Neuronal stem cell (in vitro differentiated cells): ENCODE results near the gene IL20RB.
A peak's percentile ranks its signal among the peaks of the same experiment; 100 is the strongest.

Source experiments
- DNase-seq: peaks from one replicate; pipeline ENCODE4 v3.0.0-alpha.2; 2013; ENCODE audit warnings: low spot score
- H2AFZ ChIP-seq: one replicate; pipeline ENCODE4 v1.6.1; 2013; ENCODE audit warnings: mild to moderate bottlenecking, low read length, inconsistent platforms
- H2AK5ac ChIP-seq: 2 replicates; pipeline ENCODE4 v1.6.1; 2013; ENCODE audit warnings: low read depth, mild to moderate bottlenecking, inconsistent platforms, low read length, moderate library complexity, mixed read lengths
- H2BK120ac ChIP-seq: 2 replicates; pipeline ENCODE4 v1.6.1; 2013; ENCODE audit warnings: low read depth, mild to moderate bottlenecking, inconsistent platforms, low read length, moderate library complexity, mixed read lengths
- H2BK12ac ChIP-seq: one replicate; pipeline ENCODE4 v1.6.1; 2013; ENCODE audit warnings: low read length, inconsistent platforms
- H2BK15ac ChIP-seq: 2 replicates; pipeline ENCODE4 v1.6.1; 2013; ENCODE audit warnings: mild to moderate bottlenecking, low read length, inconsistent platforms, mixed read lengths
- H2BK5ac ChIP-seq: one replicate; pipeline ENCODE4 v1.6.1; 2013; ENCODE audit warnings: inconsistent platforms, mild to moderate bottlenecking, low read length, moderate library complexity
- H3K14ac ChIP-seq: one replicate; pipeline ENCODE4 v1.6.1; 2013; ENCODE audit warnings: low read length, inconsistent platforms
- H3K18ac ChIP-seq: 2 replicates; pipeline ENCODE4 v1.6.1; 2013; ENCODE audit warnings: low read length, inconsistent platforms
- H3K23ac ChIP-seq: 2 replicates; pipeline ENCODE4 v1.6.1; 2013; ENCODE audit warnings: low read depth, mild to moderate bottlenecking, mixed read lengths, low read length, inconsistent platforms; ENCODE audit not compliant: poor library complexity
- H3K27ac ChIP-seq: replicated peaks from 3 replicates; pipeline ENCODE4 v1.5.1; 2013; ENCODE audit warnings: low read length, inconsistent platforms
- H3K27me3 ChIP-seq, 3 experiments: 2 replicates each; pipeline ENCODE4 v1.6.1; 2013; ENCODE audit warnings: low read length in 3 of 3, mild to moderate bottlenecking in 2 of 3, inconsistent platforms in 1 of 3, low read depth in 1 of 3, mixed read lengths in 1 of 3, moderate library complexity in 1 of 3; ENCODE audit not compliant: control insufficient read depth in 3 of 3, insufficient read depth in 3 of 3
- H3K36me3 ChIP-seq, 2 donors: replicated peaks in 1 of 2; 2 replicates each; pipeline ENCODE4 v1.6.1; 2013; ENCODE audit warnings: low read length in 2 of 2; ENCODE audit not compliant: control insufficient read depth in 2 of 2, insufficient read depth in 2 of 2
- H3K4ac ChIP-seq: 2 replicates; pipeline ENCODE4 v1.6.1; 2013; ENCODE audit warnings: inconsistent platforms, mild to moderate bottlenecking, low read length, moderate library complexity
- H3K4me1 ChIP-seq, 2 donors: 1 replicate in 1 of 2; 2 replicates in 1 of 2; pipeline ENCODE4 v1.6.1; 2013; ENCODE audit warnings: low read length in 2 of 2, low read depth in 1 of 2; ENCODE audit not compliant: control insufficient read depth in 2 of 2, insufficient read depth in 1 of 2
- H3K4me2 ChIP-seq: one replicate; pipeline ENCODE4 v1.6.1; 2013; ENCODE audit warnings: mild to moderate bottlenecking, low read length, inconsistent platforms; ENCODE audit not compliant: insufficient read depth, poor library complexity, severe bottlenecking
- H3K4me3 ChIP-seq, 2 donors: 2 replicates each; pipeline ENCODE4 v1.5.1; 2013; ENCODE audit warnings: low read length in 2 of 2, mild to moderate bottlenecking in 2 of 2, inconsistent platforms in 1 of 2, moderate library complexity in 1 of 2
- H3K79me1 ChIP-seq: one replicate; pipeline ENCODE4 v1.6.1; 2013; ENCODE audit warnings: low read depth, mild to moderate bottlenecking, inconsistent platforms, low read length, moderate library complexity
- H3K9ac ChIP-seq: one replicate; pipeline ENCODE4 v1.6.1; 2013; ENCODE audit warnings: mild to moderate bottlenecking, low read depth, low read length, inconsistent platforms; ENCODE audit not compliant: poor library complexity
- H3K9me3 ChIP-seq, 2 donors: replicated peaks in 1 of 2; 2 replicates each; pipeline versions ENCODE3 to v1.6.1; 2013; ENCODE audit warnings: low read length in 2 of 2, mild to moderate bottlenecking in 2 of 2, inconsistent platforms in 1 of 2, low read depth in 1 of 2, mixed read lengths in 1 of 2, moderate library complexity in 1 of 2; ENCODE audit not compliant: control insufficient read depth in 2 of 2, insufficient read depth in 1 of 2
- H4K8ac ChIP-seq: one replicate; pipeline ENCODE4 v1.6.1; 2013; ENCODE audit warnings: low read depth, mild to moderate bottlenecking, inconsistent platforms, low read length, moderate library complexity
- H4K91ac ChIP-seq: one replicate; pipeline ENCODE4 v1.6.1; 2013; ENCODE audit warnings: low read length, low read depth, mild to moderate bottlenecking, inconsistent platforms; ENCODE audit not compliant: poor library complexity
- WGBS, 2 donors: extraction: QIAGEN DNeasy Blood & Tissue Kit; methylation state at CpG; one replicate each; pipeline ENCODE4 v1.1.7; 2013; ENCODE audit warnings: missing lambda C conversion rate in 2 of 2, mixed read lengths in 1 of 2; ENCODE audit not compliant: insufficient read length in 2 of 2, insufficient replicate concordance in 1 of 2; ENCODE audit errors: extremely low coverage in 2 of 2; 5-methylcytosine and 5-hydroxymethylcytosine counted together

Gene IL20RB

GRCh38 chr3:137046747-137047146 is 89.0 kb downstream of the IL20RB start:
- Histone ChIP-seq H2AFZ (peak overlapping the region; percentile 76), H2BK5ac (no peak overlapping the region), H3K4me3 (no peak overlapping the region), H3K14ac (no peak overlapping the region), H3K9ac (no peak overlapping the region), H2BK15ac (no peak overlapping the region), H3K18ac (no peak overlapping the region), H4K91ac (no peak overlapping the region), H2AK5ac (no peak overlapping the region), H4K8ac (no peak overlapping the region), H3K79me1 (no peaks in the 10 kb centered on the region), H3K36me3 (no peaks in the 10 kb centered on the region), H2BK120ac (no peak overlapping the region), H3K4ac (no peak overlapping the region), H3K27me3 (no peaks in the 10 kb centered on the region), H3K27ac (no peak overlapping the region), H3K4me2 (no peak overlapping the region), H3K9me3 (no peaks in the 10 kb centered on the region), H3K4me1 (peaks cover 6 to 14% of the 10 kb centered on the region in 2 donors), H3K23ac (no peak overlapping the region), H2BK12ac (no peak overlapping the region)
- WGBS, 2 donors, result no CpG with 5 or more reads among the region's 4 CpGs
- DNase-seq, result no peak

- H4K8ac ChIP-seq, result no peak overlapping the region
- H3K4me1 ChIP-seq, result peaks cover 6 to 14% of the 10 kb centered on the region in 2 donors
- no peak overlapping the region for H2BK15ac ChIP-seq
- H2BK5ac ChIP-seq, result no peak overlapping the region
- peak overlapping the region; percentile 76 for H2AFZ ChIP-seq
- no peak overlapping the region for H4K91ac ChIP-seq
- H3K27ac ChIP-seq, result peak overlapping the region; percentile 29
- H3K14ac ChIP-seq, result no peak overlapping the region
- WGBS, 2 donors, result no CpG with 5 or more reads among the region's 4 CpGs
- peak; percentile 20 for DNase-seq
- no peak overlapping the region for H3K18ac ChIP-seq
- no peak overlapping the region for H2AK5ac ChIP-seq
- H3K36me3 ChIP-seq, result no peaks in the 10 kb centered on the region
- no peak overlapping the region for H3K9ac ChIP-seq
- no peak overlapping the region for H3K23ac ChIP-seq
- H2BK12ac ChIP-seq, result no peak overlapping the region
- no peak overlapping the region for H3K4ac ChIP-seq
- H3K9me3 ChIP-seq, result no peaks in the 10 kb centered on the region
- H3K4me2 ChIP-seq, result no peak overlapping the region
- H3K27me3 ChIP-seq, result no peaks in the 10 kb centered on the region
- H2BK120ac ChIP-seq, result no peak overlapping the region
- H3K4me3 ChIP-seq, result no peak overlapping the region
- no peaks in the 10 kb centered on the region for H3K79me1 ChIP-seq
These were observed 89.5 kb downstream of the IL20RB start for GRCh38 chr3:137047240-137047639.

GRCh38 chr3:137050281-137050680 is 92.5 kb downstream of the IL20RB start:
- no CpG with 5 or more reads among the region's 3 CpGs for WGBS, 2 donors
- Histone ChIP-seq H2BK12ac (no peak overlapping the region), H3K23ac (peak overlapping the region; percentile 25), H3K9ac (no peak overlapping the region), H3K27ac (no peak overlapping the region), H2BK120ac (no peak overlapping the region), H4K91ac (no peak overlapping the region), H3K18ac (no peak overlapping the region), H2BK15ac (no peak overlapping the region), H3K4me1 (peaks cover 6 to 14% of the 10 kb centered on the region in 2 donors), H2AK5ac (peak overlapping the region; percentile 15), H3K79me1 (no peaks in the 10 kb centered on the region), H3K4ac (no peak overlapping the region), H3K14ac (no peak overlapping the region), H3K4me2 (no peak overlapping the region), H2BK5ac (no peak overlapping the region), H3K36me3 (no peaks in the 10 kb centered on the region), H4K8ac (no peak overlapping the region), H3K4me3 (no peak overlapping the region), H3K9me3 (no peaks in the 10 kb centered on the region), H2AFZ (no peak overlapping the region), H3K27me3 (no peaks in the 10 kb centered on the region)
- DNase-seq, result no peak

GRCh38 chr3:137052298-137052697 is 94.5 kb downstream of the IL20RB start:
- Histone ChIP-seq H4K91ac (no peak overlapping the region), H4K8ac (no peak overlapping the region), H3K4me3 (no peak overlapping the region), H2BK5ac (no peak overlapping the region), H2BK12ac (no peak overlapping the region), H3K79me1 (no peaks in the 10 kb centered on the region), H3K4ac (no peak overlapping the region), H2AK5ac (no peak overlapping the region), H3K27ac (no peak overlapping the region), H3K27me3 (no peaks in the 10 kb centered on the region), H3K36me3 (no peaks in the 10 kb centered on the region), H2AFZ (no peak overlapping the region), H3K18ac (no peak overlapping the region), H3K23ac (no peak overlapping the region), H3K4me1 (peaks cover 2 to 5% of the 10 kb centered on the region in 2 donors), H3K4me2 (no peak overlapping the region), H3K14ac (no peak overlapping the region), H2BK15ac (no peak overlapping the region), H3K9ac (no peak overlapping the region), H2BK120ac (no peak overlapping the region), H3K9me3 (no peaks in the 10 kb centered on the region)
- DNase-seq, result no peak
- no CpG with 5 or more reads among the region's 1 CpG for WGBS, 2 donors
